ENCODE data around the gene MBD1. TPM values are rescaled to one million over a fixed set of nuclear protein-coding genes. Genes with fewer than 3 reads are reported as not detected.

MBD1 gene, protein sequence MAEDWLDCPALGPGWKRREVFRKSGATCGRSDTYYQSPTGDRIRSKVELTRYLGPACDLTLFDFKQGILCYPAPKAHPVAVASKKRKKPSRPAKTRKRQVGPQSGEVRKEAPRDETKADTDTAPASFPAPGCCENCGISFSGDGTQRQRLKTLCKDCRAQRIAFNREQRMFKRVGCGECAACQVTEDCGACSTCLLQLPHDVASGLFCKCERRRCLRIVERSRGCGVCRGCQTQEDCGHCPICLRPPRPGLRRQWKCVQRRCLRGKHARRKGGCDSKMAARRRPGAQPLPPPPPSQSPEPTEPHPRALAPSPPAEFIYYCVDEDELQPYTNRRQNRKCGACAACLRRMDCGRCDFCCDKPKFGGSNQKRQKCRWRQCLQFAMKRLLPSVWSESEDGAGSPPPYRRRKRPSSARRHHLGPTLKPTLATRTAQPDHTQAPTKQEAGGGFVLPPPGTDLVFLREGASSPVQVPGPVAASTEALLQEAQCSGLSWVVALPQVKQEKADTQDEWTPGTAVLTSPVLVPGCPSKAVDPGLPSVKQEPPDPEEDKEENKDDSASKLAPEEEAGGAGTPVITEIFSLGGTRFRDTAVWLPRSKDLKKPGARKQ
- total RNA-seq (10 to 100 TPM; 39.2 to 59.0 (median 45.8) TPM), polyA plus RNA-seq (10 to 100 TPM; 29.5 to 39.0 TPM)
- long read RNA-seq, donor 1, full-length matches to known transcripts: 12 of 90 reads
- long read RNA-seq, donor 1, partial matches to known transcripts: 32 of 90 reads
- long read RNA-seq, donor 1, other reads (novel, unspliced or antisense): 46 of 90 reads
- long read RNA-seq, donor 2, full-length matches to known transcripts: 24 of 74 reads
- long read RNA-seq, donor 2, partial matches to known transcripts: 18 of 74 reads
- long read RNA-seq, donor 2, other reads (novel, unspliced or antisense): 32 of 74 reads
- long read RNA-seq, donor 3, full-length matches to known transcripts: 20 of 104 reads
- long read RNA-seq, donor 3, partial matches to known transcripts: 26 of 104 reads
- long read RNA-seq, donor 3, other reads (novel, unspliced or antisense): 58 of 104 reads

- H3K4me1 ChIP-seq: peaks cover 12 to 41% (median 28%) of the 10 kb centered on the region in 9 donors
- intact Hi-C loops (cut with DNase I): loop anchor here in 4 of 10 donors (10.0 kb wide), 2 partner anchors 93 to 763 kb away; partner anchors contain the start of gene SKA1 (in 3 of the 4)
- TF ChIP-seq, protein P1, sequence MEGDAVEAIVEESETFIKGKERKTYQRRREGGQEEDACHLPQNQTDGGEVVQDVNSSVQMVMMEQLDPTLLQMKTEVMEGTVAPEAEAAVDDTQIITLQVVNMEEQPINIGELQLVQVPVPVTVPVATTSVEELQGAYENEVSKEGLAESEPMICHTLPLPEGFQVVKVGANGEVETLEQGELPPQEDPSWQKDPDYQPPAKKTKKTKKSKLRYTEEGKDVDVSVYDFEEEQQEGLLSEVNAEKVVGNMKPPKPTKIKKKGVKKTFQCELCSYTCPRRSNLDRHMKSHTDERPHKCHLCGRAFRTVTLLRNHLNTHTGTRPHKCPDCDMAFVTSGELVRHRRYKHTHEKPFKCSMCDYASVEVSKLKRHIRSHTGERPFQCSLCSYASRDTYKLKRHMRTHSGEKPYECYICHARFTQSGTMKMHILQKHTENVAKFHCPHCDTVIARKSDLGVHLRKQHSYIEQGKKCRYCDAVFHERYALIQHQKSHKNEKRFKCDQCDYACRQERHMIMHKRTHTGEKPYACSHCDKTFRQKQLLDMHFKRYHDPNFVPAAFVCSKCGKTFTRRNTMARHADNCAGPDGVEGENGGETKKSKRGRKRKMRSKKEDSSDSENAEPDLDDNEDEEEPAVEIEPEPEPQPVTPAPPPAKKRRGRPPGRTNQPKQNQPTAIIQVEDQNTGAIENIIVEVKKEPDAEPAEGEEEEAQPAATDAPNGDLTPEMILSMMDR (IDR thresholded peaks at IDR 0.05): peak in 7 of 9 donors; percentile 35 to 57 (median 44)
- 0% methylated on average over 57 to 63 of the region's 63 CpGs for WGBS, 2 donors
- peak; percentile 95 to 97 (median 97) for ATAC-seq
- H3K4me3 ChIP-seq: peak within 1 kb of the TSS; percentile 75 to 98 (median 90)
- H3K27me3 ChIP-seq: no peaks in the 10 kb centered on the region
- no peaks in the 10 kb centered on the region for H3K9me3 ChIP-seq
- DNase-seq: peak; percentile 97
- H3K36me3 ChIP-seq: peaks cover 0 to 73% (median 18%) of the 10 kb centered on the region in 9 donors
- peak within 1 kb of the TSS; percentile 73 to 98 (median 90) for H3K27ac ChIP-seq
These were observed at the start of gene MBD1 for GRCh38 chr18:50281295-50281971. Gene MBD1 (minus strand): TSS chr18:50281523. CDS start chr18:50279992, 1,531 bp downstream.

DNA sequence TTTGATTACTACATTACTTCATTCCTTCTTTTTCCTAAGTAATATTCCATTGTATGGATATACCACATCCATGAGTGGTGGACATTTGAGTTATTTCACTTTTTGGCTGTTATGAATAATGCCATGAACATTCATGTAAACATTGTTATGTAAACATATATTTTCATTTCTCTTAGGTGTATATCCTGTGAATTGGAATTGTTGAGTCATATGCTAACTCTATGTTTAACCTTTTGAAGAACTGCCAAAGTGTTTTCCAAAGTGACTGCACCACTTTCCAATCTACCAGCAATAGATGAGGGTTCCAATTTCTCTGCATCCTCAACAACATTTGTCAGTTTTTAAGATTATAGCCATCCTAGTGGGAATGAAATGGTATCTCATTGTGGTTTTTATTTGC is 48.9 kb upstream of the MBD1 start:
- TF ChIP-seq, protein P1 (IDR thresholded peaks at IDR 0.05): no peak
- intact Hi-C loops (cut with DNase I): no loop called here
- no peak for ATAC-seq

GRCh38 chr18:50327983-50328382 is 46.7 kb upstream of the MBD1 start:
- WGBS, 2 donors: 77 to 83% methylated on average over 3 of the region's 3 CpGs
- H3K4me3 ChIP-seq: no peak overlapping the region
- H3K27ac ChIP-seq: no peak overlapping the region
- H3K9me3 ChIP-seq: peaks cover 0 to 17% (median 0%) of the 10 kb centered on the region in 11 donors
- H3K36me3 ChIP-seq: no peaks in the 10 kb centered on the region
- no peak for DNase-seq
- ATAC-seq: no peak
- H3K27me3 ChIP-seq: peaks cover 0 to 10% (median 0%) of the 10 kb centered on the region in 7 donors
- intact Hi-C loops (cut with DNase I): no loop called here
- no peaks in the 10 kb centered on the region for H3K4me1 ChIP-seq
- TF ChIP-seq, protein P1 (IDR thresholded peaks at IDR 0.05): no peak

More for the DNA sequence above, 48.9 kb upstream of the MBD1 start:
- peaks cover 0 to 10% (median 0%) of the 10 kb centered on the region in 7 donors for H3K27me3 ChIP-seq
- H3K27ac ChIP-seq: no peak overlapping the region
- no peaks in the 10 kb centered on the region for H3K4me1 ChIP-seq
- no peak overlapping the region for H3K4me3 ChIP-seq
- no peaks in the 10 kb centered on the region for H3K36me3 ChIP-seq
- peaks cover 0 to 15% (median 0%) of the 10 kb centered on the region in 11 donors for H3K9me3 ChIP-seq
- DNase-seq: no peak
